Glutamatergic neuron (in vitro differentiated cells): ENCODE results near the gene IFI27L1. TPM values are rescaled to one million over a fixed set of nuclear protein-coding genes. Genes with fewer than 3 reads are reported as not detected.

Experiments used
- DNase-seq: peaks from one replicate; pipeline ENCODE4 v3.0.0; 2022
- H3K27ac Mint-ChIP-seq: one replicate; pipeline ENCODE4 v1.8.0; 2020; ENCODE audit warnings: mild to moderate bottlenecking, mixed read lengths, inconsistent platforms; ENCODE audit not compliant: unreplicated experiment
- H3K27me3 Mint-ChIP-seq: one replicate; pipeline ENCODE4 v1.8.0; 2020; ENCODE audit warnings: mild to moderate bottlenecking, moderate library complexity, mixed read lengths, inconsistent platforms; ENCODE audit not compliant: unreplicated experiment
- H3K36me3 Mint-ChIP-seq: one replicate; pipeline ENCODE4 v1.8.0; 2020; ENCODE audit warnings: mild to moderate bottlenecking, mixed read lengths, inconsistent platforms; ENCODE audit not compliant: unreplicated experiment
- H3K4me1 Mint-ChIP-seq: one replicate; pipeline ENCODE4 v1.8.0; 2020; ENCODE audit warnings: mild to moderate bottlenecking, low read depth, mixed read lengths, inconsistent platforms; ENCODE audit not compliant: unreplicated experiment
- H3K4me3 Mint-ChIP-seq: one replicate; pipeline ENCODE4 v1.8.0; 2020; ENCODE audit warnings: mild to moderate bottlenecking, mixed read lengths, inconsistent platforms; ENCODE audit not compliant: unreplicated experiment
- H3K9me3 Mint-ChIP-seq: one replicate; pipeline ENCODE4 v1.8.0; 2020; ENCODE audit warnings: mild to moderate bottlenecking, moderate library complexity, mixed read lengths, inconsistent platforms; ENCODE audit not compliant: unreplicated experiment
- total RNA-seq: library from RNA; stranded (reverse); fragmentation: NEBNext Ultra II Directional; extraction: Animal tissue kit (Norgen Biotek cat#: 25700); gene quantifications from one replicate; pipeline ENCODE4 v1.2.1, GENCODE V29; 2021; ENCODE audit not compliant: unreplicated experiment
- TF ChIP-seq, protein P1 (sequence below): fragments of 200-600 bp; sonication (generic); IDR thresholded peaks from one replicate; pipeline ENCODE4 v1.5.0; 2021; ENCODE audit not compliant: partially characterized antibody, unreplicated experiment

Gene IFI27L1
- total RNA-seq, 1 donor from 2014 or later, result 45.7 TPM

GRCh38 chr14:94048691-94049624 lies 32.2 kb upstream of the IFI27L1 start:
- no peak for DNase-seq
- Mint-ChIP-seq H3K36me3 (peaks cover 11% of the 10 kb centered on the region), H3K4me1 (peaks cover 2% of the 10 kb centered on the region), H3K9me3 (peaks cover 10% of the 10 kb centered on the region), H3K4me3 (no peak overlapping the region), H3K27ac (no peak overlapping the region), H3K27me3 (peaks cover 4% of the 10 kb centered on the region)
- TF ChIP-seq, protein P1, sequence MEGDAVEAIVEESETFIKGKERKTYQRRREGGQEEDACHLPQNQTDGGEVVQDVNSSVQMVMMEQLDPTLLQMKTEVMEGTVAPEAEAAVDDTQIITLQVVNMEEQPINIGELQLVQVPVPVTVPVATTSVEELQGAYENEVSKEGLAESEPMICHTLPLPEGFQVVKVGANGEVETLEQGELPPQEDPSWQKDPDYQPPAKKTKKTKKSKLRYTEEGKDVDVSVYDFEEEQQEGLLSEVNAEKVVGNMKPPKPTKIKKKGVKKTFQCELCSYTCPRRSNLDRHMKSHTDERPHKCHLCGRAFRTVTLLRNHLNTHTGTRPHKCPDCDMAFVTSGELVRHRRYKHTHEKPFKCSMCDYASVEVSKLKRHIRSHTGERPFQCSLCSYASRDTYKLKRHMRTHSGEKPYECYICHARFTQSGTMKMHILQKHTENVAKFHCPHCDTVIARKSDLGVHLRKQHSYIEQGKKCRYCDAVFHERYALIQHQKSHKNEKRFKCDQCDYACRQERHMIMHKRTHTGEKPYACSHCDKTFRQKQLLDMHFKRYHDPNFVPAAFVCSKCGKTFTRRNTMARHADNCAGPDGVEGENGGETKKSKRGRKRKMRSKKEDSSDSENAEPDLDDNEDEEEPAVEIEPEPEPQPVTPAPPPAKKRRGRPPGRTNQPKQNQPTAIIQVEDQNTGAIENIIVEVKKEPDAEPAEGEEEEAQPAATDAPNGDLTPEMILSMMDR, result no peak

DNA sequence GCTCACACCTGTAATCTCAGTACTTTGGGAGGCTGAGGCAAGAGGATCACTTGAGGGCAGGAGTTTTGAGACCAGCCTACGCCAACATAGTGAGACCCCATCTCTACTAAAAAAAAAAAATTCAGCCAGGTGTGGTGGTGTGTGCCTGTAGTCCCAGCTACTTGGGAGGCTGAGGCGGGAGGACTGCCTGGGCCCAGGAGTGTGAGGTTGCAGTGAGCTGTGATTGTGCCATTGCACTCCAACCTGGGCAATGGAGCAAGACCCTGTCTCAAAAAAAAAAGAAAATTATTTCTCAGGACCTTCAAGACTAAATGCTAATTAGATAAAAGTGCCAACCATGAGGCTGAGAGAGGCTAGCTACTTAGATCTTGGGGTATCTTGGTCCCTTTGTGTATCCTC lies 31.5 kb upstream of the IFI27L1 start:
- Mint-ChIP-seq H3K27ac (no peak overlapping the region), H3K9me3 (peaks cover 8% of the 10 kb centered on the region), H3K36me3 (peaks cover 15% of the 10 kb centered on the region), H3K27me3 (peaks cover 1% of the 10 kb centered on the region), H3K4me3 (no peak overlapping the region), H3K4me1 (peaks cover 1% of the 10 kb centered on the region)
- TF ChIP-seq, protein P1, result no peak
- DNase-seq, result no peak

- TF ChIP-seq, protein P1, result no peak
- Mint-ChIP-seq H3K9me3 (peaks cover 5% of the 10 kb centered on the region), H3K36me3 (peaks cover 17% of the 10 kb centered on the region), H3K4me3 (no peak overlapping the region), H3K27me3 (peaks cover 1% of the 10 kb centered on the region), H3K27ac (no peak overlapping the region), H3K4me1 (peaks cover 1% of the 10 kb centered on the region)
- no peak for DNase-seq
These were observed 30.8 kb upstream of the IFI27L1 start for GRCh38 chr14:94050231-94050880.

DNA sequence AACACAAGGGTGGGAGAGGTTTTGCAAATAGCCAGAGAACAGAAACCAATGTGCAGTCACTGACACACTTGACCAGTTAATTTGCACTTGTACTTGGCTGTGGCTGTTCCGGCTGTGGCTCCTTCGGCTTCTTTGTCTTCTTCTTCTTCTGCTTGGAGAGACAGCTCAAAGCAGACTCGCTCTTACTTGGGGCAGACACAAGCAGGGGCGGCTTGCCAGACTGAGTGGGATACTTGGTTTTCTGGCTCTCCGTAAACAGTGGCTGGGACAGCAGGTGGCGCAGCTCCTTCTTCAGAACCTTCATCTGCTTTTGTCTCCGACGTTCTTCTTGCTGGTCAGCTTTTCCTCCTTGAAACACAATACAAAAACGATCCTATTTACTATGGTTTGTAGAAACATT lies 30.0 kb upstream of the IFI27L1 start:
- TF ChIP-seq, protein P1, result no peak
- DNase-seq, result no peak
- H3K4me1 Mint-ChIP-seq, result peaks cover 1% of the 10 kb centered on the region
- peaks cover 3% of the 10 kb centered on the region for H3K9me3 Mint-ChIP-seq
- peaks cover 1% of the 10 kb centered on the region for H3K27me3 Mint-ChIP-seq
- no peak overlapping the region for H3K4me3 Mint-ChIP-seq
- peaks cover 23% of the 10 kb centered on the region for H3K36me3 Mint-ChIP-seq
- no peak overlapping the region for H3K27ac Mint-ChIP-seq

GRCh38 chr14:94051779-94052178 lies 29.3 kb upstream of the IFI27L1 start:
- peaks cover 23% of the 10 kb centered on the region for H3K36me3 Mint-ChIP-seq
- no peak for DNase-seq

More at GRCh38 chr14:94051779-94052178, 29.3 kb upstream of the IFI27L1 start:
- peaks cover 1% of the 10 kb centered on the region for H3K4me1 Mint-ChIP-seq
- H3K27ac Mint-ChIP-seq, result no peak overlapping the region
- no peak overlapping the region for H3K4me3 Mint-ChIP-seq
- H3K9me3 Mint-ChIP-seq, result peaks cover 3% of the 10 kb centered on the region
- peaks cover 1% of the 10 kb centered on the region for H3K27me3 Mint-ChIP-seq
- TF ChIP-seq, protein P1, result no peak
